ENCODE data around the gene TECPR2. TPM values are rescaled to one million over a fixed set of nuclear protein-coding genes. Genes with fewer than 3 reads are reported as not detected.
A peak's percentile ranks its signal among the peaks of the same experiment; 100 is the strongest.

TECPR2 gene
- total and polyA plus RNA-seq, 2 of the 13 experiments (the other 11 are each of a cell fraction or from before 2014, with no cell fraction given) = 3.5 to 5.7 TPM

- TF ChIP-seq MLXIP (CRISPR knock-in tag; IDR thresholded peaks at IDR 0.05; ENCODE audit: borderline replicate concordance) = no peak
- peak; percentile 58; the same call in 1 of the 2 replicates for TF ChIP-seq DPF2 (CRISPR knock-in tag; IDR thresholded peaks at IDR 0.05; ENCODE audit: borderline replicate concordance, low read depth)
- no peak for TF ChIP-seq FIP1L1 (IDR thresholded peaks at IDR 0.05; ENCODE audit: borderline replicate concordance, insufficient read depth, low read depth, low read length)
- TF ChIP-seq ZNF839 (CRISPR knock-in tag; IDR thresholded peaks at IDR 0.05; ENCODE audit: borderline replicate concordance) = no peak
- TF ChIP-seq ZNF556 (CRISPR knock-in tag; IDR thresholded peaks at IDR 0.05; ENCODE audit: borderline replicate concordance) = no peak
- TF ChIP-seq NBN (conservative IDR thresholded peaks at IDR 0.05) = no peak
- no peak for TF ChIP-seq NR2C2 (CRISPR knock-in tag; IDR thresholded peaks at IDR 0.05; ENCODE audit: borderline replicate concordance)
- TF ChIP-seq CREB3 (CRISPR knock-in tag; IDR thresholded peaks at IDR 0.05) = no peak
- no peak for TF ChIP-seq ZMAT5 (CRISPR knock-in tag; IDR thresholded peaks at IDR 0.05; ENCODE audit: borderline replicate concordance, low read depth)
- TF ChIP-seq HNRNPH1 (optimal IDR thresholded peaks at IDR 0.05; ENCODE audit: low read depth, low read length) = no peak
- no peak for TF ChIP-seq SMAD9 (CRISPR knock-in tag; IDR thresholded peaks at IDR 0.05)
- TF ChIP-seq ZNF883 (CRISPR knock-in tag; IDR thresholded peaks at IDR 0.05; ENCODE audit: not compliant biosample characterization) = no peak
- no peak for TF ChIP-seq ETV6 (CRISPR knock-in tag; conservative IDR thresholded peaks at IDR 0.05)
- no peak for TF ChIP-seq CBX1 (IDR thresholded peaks at IDR 0.05; ENCODE audit: low read depth)
- no peak for TF ChIP-seq ZBTB42 (CRISPR knock-in tag; IDR thresholded peaks at IDR 0.05)
- TF ChIP-seq TSC22D2 (CRISPR knock-in tag; IDR thresholded peaks at IDR 0.05; ENCODE audit: borderline replicate concordance) = no peak
- TF ChIP-seq CEBPG (CRISPR knock-in tag; IDR thresholded peaks at IDR 0.05) = peak; percentile 35; the same call in 1 of the 2 replicates
- TF ChIP-seq THAP7 (CRISPR knock-in tag; IDR thresholded peaks at IDR 0.05) = peak; percentile 58; the same call in 1 of the 2 replicates
- TF ChIP-seq TBP (CRISPR knock-in tag; IDR thresholded peaks at IDR 0.05) = no peak
- TF ChIP-seq PPARG (CRISPR knock-in tag; conservative IDR thresholded peaks at IDR 0.05) = peak; percentile 85
- no peak for TF ChIP-seq NAIF1 (CRISPR knock-in tag; IDR thresholded peaks at IDR 0.05; ENCODE audit: borderline replicate concordance)
- no peak for TF ChIP-seq ZNF850 (CRISPR knock-in tag; conservative IDR thresholded peaks at IDR 0.05)
- TF ChIP-seq ZBTB3 (CRISPR knock-in tag; IDR thresholded peaks at IDR 0.05; ENCODE audit: borderline replicate concordance, low read depth) = no peak
- peak; percentile 36; the same call in 1 of the 2 replicates for TF ChIP-seq FOXA3 (CRISPR knock-in tag; IDR thresholded peaks at IDR 0.05)
Measured at GRCh38 chr14:102442241-102443211, 79.8 kb downstream of the TECPR2 start (continued).
